ENCODE measurements around the gene FAM222A.

Gene FAM222A

GRCh38 chr12:109762071-109762672, 48.5 kb downstream of the FAM222A start:
- no peak for DNase-seq

GRCh38 chr12:109762673-109763191, 49.1 kb downstream of the FAM222A start:
- no peak for DNase-seq

- peak; percentile 77 to 87 (median 82) for DNase-seq
Measured at GRCh38 chr12:109763201-109763841, 49.7 kb downstream of the FAM222A start.

- no peak for DNase-seq
Measured at GRCh38 chr12:109764123-109764522, 50.5 kb downstream of the FAM222A start.

- no peak for DNase-seq
Measured at GRCh38 chr12:109764776-109765445, 51.3 kb downstream of the FAM222A start.

GRCh38 chr12:109765446-109765810, 51.8 kb downstream of the FAM222A start:
- no peak for DNase-seq

- no peak for DNase-seq
Measured at GRCh38 chr12:109766251-109766778, 52.7 kb downstream of the FAM222A start.

GRCh38 chr12:109767456-109767855, 53.8 kb downstream of the FAM222A start:
- DNase-seq, result no peak

GRCh38 chr12:109767991-109768900, 54.6 kb downstream of the FAM222A start:
- DNase-seq, result no peak

- DNase-seq, result no peak
Measured at GRCh38 chr12:109768901-109769670, 55.5 kb downstream of the FAM222A start.

GRCh38 chr12:109770104-109770860, 56.7 kb downstream of the FAM222A start:
- DNase-seq, result no peak

GRCh38 chr12:109770861-109771670, 57.4 kb downstream of the FAM222A start:
- no peak for DNase-seq

GRCh38 chr12:109771746-109772621, 58.4 kb downstream of the FAM222A start:
- no peak for DNase-seq

- no peak for DNase-seq
Measured at GRCh38 chr12:109772622-109773321, 59.1 kb downstream of the FAM222A start.

- DNase-seq, result peak in 1 of 3 donors; percentile 12
Measured at GRCh38 chr12:109773384-109774011, 59.9 kb downstream of the FAM222A start.

- peak; percentile 71 to 84 (median 79) for DNase-seq
Measured at GRCh38 chr12:109775172-109775881, 61.7 kb downstream of the FAM222A start.

- DNase-seq, result no peak
Measured at GRCh38 chr12:109776624-109777023, 63.0 kb downstream of the FAM222A start.

Measured in suppressor macrophage treated with lipopolysaccharide for 1 hour (primary cell).